ENCODE measurements around the gene NPAS3. TPM values are rescaled to one million over a fixed set of nuclear protein-coding genes. Genes with fewer than 3 reads are reported as not detected.
A peak's percentile ranks its signal among the peaks of the same experiment; 100 is the strongest.

Gene NPAS3
- total RNA-seq, 1 donor from 2014 or later = 2.4 TPM

DNA sequence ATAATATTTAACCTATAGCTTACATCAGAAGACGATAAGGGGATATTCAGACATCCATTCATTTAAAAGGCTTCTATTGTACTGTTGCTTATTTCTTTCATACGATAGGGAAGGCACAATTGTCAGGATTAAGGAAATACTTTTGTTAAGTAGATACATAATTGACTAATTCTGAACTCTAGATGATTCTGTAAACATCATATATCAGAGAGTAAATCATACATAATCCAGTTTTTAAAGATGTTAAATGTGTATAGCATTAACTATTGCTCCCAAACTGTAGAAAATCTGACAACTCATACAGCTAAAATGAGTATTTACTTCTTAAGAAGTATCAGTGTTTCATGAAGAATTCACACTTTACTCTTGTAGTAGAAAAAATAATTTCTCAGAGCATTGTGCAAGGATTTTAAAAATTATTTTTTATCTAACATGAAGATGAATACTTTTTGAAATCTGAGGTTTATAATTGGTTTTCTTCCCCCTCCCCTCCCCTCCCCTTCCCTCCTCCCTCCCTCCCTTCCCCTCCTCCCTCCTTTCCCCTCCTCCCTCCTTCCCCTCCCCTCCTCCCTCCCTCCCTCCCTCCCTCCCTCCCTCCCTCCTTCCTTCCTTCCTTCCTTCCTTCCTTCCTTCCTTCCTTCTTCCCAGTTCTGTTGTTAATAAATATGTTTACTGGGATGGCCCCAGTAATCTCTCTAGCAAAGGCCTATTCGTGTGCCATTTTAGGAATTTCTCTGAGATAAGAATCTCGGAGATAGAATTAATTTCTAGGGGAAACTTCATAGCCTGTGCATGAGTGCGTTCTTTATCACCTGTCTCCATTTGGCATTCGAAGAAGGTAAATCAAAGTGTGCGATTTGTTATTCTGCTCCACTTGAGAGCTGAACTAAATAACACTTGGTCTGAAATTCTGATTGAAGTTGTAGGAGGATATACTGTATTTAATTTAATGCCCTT lies 2.3 kb downstream of the NPAS3 start:
- peaks cover 11% of the 10 kb centered on the region for H3K9me3 Mint-ChIP-seq (ENCODE audit: unreplicated experiment)
- H3K4me3 Mint-ChIP-seq (ENCODE audit: unreplicated experiment) = peak overlapping the region; percentile 89
- peaks cover 11% of the 10 kb centered on the region for H3K4me1 Mint-ChIP-seq (ENCODE audit: low read depth, unreplicated experiment)
- no peaks in the 10 kb centered on the region for H3K36me3 Mint-ChIP-seq (ENCODE audit: unreplicated experiment)
- TF ChIP-seq, protein P1, sequence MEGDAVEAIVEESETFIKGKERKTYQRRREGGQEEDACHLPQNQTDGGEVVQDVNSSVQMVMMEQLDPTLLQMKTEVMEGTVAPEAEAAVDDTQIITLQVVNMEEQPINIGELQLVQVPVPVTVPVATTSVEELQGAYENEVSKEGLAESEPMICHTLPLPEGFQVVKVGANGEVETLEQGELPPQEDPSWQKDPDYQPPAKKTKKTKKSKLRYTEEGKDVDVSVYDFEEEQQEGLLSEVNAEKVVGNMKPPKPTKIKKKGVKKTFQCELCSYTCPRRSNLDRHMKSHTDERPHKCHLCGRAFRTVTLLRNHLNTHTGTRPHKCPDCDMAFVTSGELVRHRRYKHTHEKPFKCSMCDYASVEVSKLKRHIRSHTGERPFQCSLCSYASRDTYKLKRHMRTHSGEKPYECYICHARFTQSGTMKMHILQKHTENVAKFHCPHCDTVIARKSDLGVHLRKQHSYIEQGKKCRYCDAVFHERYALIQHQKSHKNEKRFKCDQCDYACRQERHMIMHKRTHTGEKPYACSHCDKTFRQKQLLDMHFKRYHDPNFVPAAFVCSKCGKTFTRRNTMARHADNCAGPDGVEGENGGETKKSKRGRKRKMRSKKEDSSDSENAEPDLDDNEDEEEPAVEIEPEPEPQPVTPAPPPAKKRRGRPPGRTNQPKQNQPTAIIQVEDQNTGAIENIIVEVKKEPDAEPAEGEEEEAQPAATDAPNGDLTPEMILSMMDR (IDR thresholded peaks at IDR 0.05; ENCODE audit: partially characterized antibody, unreplicated experiment) = no peak
- peaks cover 14% of the 10 kb centered on the region for H3K27me3 Mint-ChIP-seq (ENCODE audit: unreplicated experiment)
- no peak overlapping the region for H3K27ac Mint-ChIP-seq (ENCODE audit: unreplicated experiment)
- no peak for DNase-seq

DNA sequence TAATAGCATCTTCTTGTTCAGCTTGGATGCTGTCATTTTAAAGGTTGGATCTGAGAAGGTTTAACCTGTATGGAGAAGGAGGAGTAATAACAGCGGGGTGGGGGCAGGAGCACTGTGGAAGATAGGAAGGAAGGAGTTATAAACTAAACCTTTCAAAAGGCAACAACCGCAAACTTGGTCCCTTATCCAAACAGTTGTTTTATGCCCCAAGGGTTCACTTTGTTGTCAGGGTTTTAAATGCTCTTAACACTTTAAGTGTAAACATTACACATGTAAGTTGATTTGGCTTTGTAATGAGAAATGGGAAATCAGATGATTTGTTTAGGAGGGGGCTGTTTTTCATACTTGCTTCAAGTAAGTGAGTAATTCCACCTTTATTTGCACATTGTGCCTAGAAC lies 3.0 kb downstream of the NPAS3 start:
- H3K9me3 Mint-ChIP-seq (ENCODE audit: unreplicated experiment) = peaks cover 11% of the 10 kb centered on the region
- TF ChIP-seq, protein P1 (IDR thresholded peaks at IDR 0.05; ENCODE audit: partially characterized antibody, unreplicated experiment) = no peak
- DNase-seq = no peak
- H3K36me3 Mint-ChIP-seq (ENCODE audit: unreplicated experiment) = no peaks in the 10 kb centered on the region
- no peak overlapping the region for H3K27ac Mint-ChIP-seq (ENCODE audit: unreplicated experiment)
- H3K27me3 Mint-ChIP-seq (ENCODE audit: unreplicated experiment) = peaks cover 14% of the 10 kb centered on the region
- peaks cover 11% of the 10 kb centered on the region for H3K4me1 Mint-ChIP-seq (ENCODE audit: low read depth, unreplicated experiment)
- H3K4me3 Mint-ChIP-seq (ENCODE audit: unreplicated experiment) = no peak overlapping the region

DNA sequence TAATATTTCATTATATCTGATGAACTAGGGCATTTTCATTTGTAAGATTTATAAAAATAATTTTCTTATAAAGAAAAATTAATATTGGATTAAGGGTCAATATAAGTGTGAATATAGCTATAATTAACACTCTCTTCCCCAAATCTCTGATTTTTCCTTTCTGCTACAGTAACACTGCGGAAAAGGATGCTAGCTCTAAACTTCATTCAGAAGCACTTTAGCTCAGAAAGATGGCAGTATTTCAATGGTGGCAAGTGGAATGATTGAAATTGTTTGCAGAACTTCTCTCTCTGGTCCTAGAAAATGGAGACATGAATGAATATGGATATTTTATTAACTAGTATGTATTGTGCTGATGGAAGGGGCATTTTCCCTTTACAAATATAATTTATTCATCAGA lies 8.4 kb downstream of the NPAS3 start:
- Mint-ChIP-seq H3K4me1 (ENCODE audit: low read depth, unreplicated experiment) (no peaks in the 10 kb centered on the region), H3K9me3 (ENCODE audit: unreplicated experiment) (no peaks in the 10 kb centered on the region)
- TF ChIP-seq, protein P1 (IDR thresholded peaks at IDR 0.05; ENCODE audit: partially characterized antibody, unreplicated experiment) = no peak

DNA sequence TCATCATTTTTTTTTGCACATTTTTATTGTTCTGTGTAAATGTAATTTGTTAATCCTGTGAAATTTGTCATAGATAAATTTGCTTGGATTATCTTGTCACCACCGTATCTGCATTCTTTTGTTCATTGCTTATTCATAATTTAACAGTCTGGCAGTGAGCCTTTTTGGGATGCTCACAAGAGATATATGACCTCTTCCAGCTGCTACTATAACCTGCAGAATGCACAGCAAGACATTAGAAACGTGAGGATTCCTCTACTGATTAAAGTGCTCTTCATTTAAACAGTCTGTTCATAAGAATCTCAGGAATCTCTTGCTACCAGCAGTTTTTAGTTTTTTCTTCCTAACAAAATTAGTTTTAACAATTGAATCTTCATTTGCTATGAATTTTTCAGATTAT lies 9.1 kb downstream of the NPAS3 start:
- DNase-seq = no peak
- H3K27me3 Mint-ChIP-seq (ENCODE audit: unreplicated experiment) = no peaks in the 10 kb centered on the region
- no peak overlapping the region for H3K4me3 Mint-ChIP-seq (ENCODE audit: unreplicated experiment)
- TF ChIP-seq, protein P1 (IDR thresholded peaks at IDR 0.05; ENCODE audit: partially characterized antibody, unreplicated experiment) = no peak
- H3K27ac Mint-ChIP-seq (ENCODE audit: unreplicated experiment) = no peak overlapping the region
- no peaks in the 10 kb centered on the region for H3K9me3 Mint-ChIP-seq (ENCODE audit: unreplicated experiment)
- H3K4me1 Mint-ChIP-seq (ENCODE audit: low read depth, unreplicated experiment) = no peaks in the 10 kb centered on the region
- H3K36me3 Mint-ChIP-seq (ENCODE audit: unreplicated experiment) = no peaks in the 10 kb centered on the region

More for the DNA sequence above, 8.4 kb downstream of the NPAS3 start:
- no peak for DNase-seq
- Mint-ChIP-seq H3K4me3 (ENCODE audit: unreplicated experiment) (no peak overlapping the region), H3K27ac (ENCODE audit: unreplicated experiment) (no peak overlapping the region), H3K36me3 (ENCODE audit: unreplicated experiment) (no peaks in the 10 kb centered on the region), H3K27me3 (ENCODE audit: unreplicated experiment) (no peaks in the 10 kb centered on the region)

DNA sequence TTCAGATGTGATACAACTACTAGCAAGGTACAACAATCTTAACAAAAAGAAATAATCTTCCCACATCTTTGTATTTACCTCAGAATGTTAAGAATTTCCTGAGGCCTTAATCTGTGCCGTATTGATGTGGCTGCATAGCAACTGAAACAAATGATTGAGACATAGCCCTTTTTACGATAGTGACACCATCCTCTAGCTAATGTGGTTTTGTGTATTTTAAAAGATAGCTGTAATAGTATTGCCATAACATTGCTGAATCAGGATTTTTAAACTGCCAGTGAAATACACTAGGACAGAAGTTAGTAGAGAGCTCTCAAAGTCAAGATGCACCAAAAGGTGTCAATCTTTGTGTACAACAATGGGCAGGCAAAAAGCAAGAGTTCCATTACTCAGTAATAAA lies 11.9 kb downstream of the NPAS3 start:
- H3K4me1 Mint-ChIP-seq (ENCODE audit: low read depth, unreplicated experiment) = no peaks in the 10 kb centered on the region
- no peaks in the 10 kb centered on the region for H3K9me3 Mint-ChIP-seq (ENCODE audit: unreplicated experiment)
- no peak overlapping the region for H3K4me3 Mint-ChIP-seq (ENCODE audit: unreplicated experiment)
- TF ChIP-seq, protein P1 (IDR thresholded peaks at IDR 0.05; ENCODE audit: partially characterized antibody, unreplicated experiment) = no peak
- H3K36me3 Mint-ChIP-seq (ENCODE audit: unreplicated experiment) = no peaks in the 10 kb centered on the region
- no peak for DNase-seq
- no peak overlapping the region for H3K27ac Mint-ChIP-seq (ENCODE audit: unreplicated experiment)
- no peaks in the 10 kb centered on the region for H3K27me3 Mint-ChIP-seq (ENCODE audit: unreplicated experiment)

Data from glutamatergic neuron (in vitro differentiated cells).